ENCODE measurements around the gene ADCY3. TPM values are rescaled to one million over a fixed set of nuclear protein-coding genes. Genes with fewer than 3 reads are reported as not detected.
A peak's percentile ranks its signal among the peaks of the same experiment; 100 is the strongest.

ADCY3 gene
- total and polyA plus RNA-seq, 9 of the 15 experiments (the other 6 are each of a cell fraction or from before 2014, with no cell fraction given), result 1.5 to 54.8 (median 26.3) TPM

DNA sequence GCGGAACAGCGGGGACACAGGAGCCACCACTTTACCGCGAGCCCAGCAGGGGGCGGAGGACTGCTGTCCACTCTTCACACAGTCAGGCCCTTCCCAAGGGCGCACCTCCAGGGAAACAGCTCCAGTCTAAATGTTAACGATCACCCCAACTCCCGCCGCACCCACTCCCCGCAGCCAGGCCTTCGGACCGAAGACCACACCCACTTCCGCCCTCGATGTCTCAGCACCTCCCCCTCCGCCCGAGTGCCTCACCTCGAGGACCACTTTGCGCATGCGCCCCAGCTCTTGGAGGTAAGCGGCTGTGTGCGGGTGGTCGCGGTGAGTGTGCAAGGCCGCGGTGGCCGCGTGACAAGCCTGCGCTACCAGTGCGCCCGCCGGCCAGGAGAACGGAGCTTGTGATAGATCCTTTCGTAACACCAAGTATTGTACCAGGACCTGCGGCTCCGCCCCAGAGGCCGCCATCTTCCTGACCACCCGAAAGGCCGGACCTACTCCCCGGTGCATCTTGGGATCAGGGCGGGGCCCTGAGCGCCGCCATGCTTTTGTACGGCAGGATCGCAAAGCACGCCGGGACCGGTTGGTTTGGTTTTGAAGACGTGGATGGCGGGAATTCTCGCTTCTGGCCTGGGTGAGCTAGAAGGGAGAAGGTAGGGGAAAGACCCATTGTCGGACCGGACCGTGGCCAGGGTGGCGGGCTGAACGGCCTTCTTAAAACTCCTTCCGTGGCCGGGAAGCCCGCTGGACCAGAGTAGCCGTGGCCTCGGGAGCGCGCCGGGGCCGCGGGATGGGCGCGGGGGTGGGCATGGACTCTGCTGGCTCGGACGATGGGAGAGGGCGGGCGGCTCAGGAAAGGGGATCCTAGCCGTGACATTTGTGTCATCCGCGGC lies 126.9 kb downstream of the ADCY3 start, which contains the start of the genes CENPO and PTRHD1 (continued):
- peak; percentile 89 for TF ChIP-seq HMGN3 (IDR thresholded peaks at IDR 0.05; ENCODE audit: borderline replicate concordance, extremely low read depth, insufficient read length, low read depth, low read length)
- no peak for TF ChIP-seq HMG20B (CRISPR knock-in tag; IDR thresholded peaks at IDR 0.05)
- TF ChIP-seq CCNT2 (IDR thresholded peaks at IDR 0.05; ENCODE audit: borderline replicate concordance, extremely low read depth, insufficient read length, low read depth, low read length), result peak; percentile 44
- TF ChIP-seq FOXJ2 (tag; IDR thresholded peaks at IDR 0.05), result no peak; the same call in 1 of the 2 replicates
- TF ChIP-seq, protein P1, sequence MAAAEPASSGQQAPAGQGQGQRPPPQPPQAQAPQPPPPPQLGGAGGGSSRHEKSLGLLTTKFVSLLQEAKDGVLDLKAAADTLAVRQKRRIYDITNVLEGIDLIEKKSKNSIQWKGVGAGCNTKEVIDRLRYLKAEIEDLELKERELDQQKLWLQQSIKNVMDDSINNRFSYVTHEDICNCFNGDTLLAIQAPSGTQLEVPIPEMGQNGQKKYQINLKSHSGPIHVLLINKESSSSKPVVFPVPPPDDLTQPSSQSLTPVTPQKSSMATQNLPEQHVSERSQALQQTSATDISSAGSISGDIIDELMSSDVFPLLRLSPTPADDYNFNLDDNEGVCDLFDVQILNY (CRISPR knock-in tag; IDR thresholded peaks at IDR 0.05), result peak; percentile 75; the same call in 1 of the 2 replicates
- TF ChIP-seq, protein P2, sequence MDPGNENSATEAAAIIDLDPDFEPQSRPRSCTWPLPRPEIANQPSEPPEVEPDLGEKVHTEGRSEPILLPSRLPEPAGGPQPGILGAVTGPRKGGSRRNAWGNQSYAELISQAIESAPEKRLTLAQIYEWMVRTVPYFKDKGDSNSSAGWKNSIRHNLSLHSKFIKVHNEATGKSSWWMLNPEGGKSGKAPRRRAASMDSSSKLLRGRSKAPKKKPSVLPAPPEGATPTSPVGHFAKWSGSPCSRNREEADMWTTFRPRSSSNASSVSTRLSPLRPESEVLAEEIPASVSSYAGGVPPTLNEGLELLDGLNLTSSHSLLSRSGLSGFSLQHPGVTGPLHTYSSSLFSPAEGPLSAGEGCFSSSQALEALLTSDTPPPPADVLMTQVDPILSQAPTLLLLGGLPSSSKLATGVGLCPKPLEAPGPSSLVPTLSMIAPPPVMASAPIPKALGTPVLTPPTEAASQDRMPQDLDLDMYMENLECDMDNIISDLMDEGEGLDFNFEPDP (CRISPR knock-in tag; IDR thresholded peaks at IDR 0.05), result no peak
- TF ChIP-seq, protein P3, sequence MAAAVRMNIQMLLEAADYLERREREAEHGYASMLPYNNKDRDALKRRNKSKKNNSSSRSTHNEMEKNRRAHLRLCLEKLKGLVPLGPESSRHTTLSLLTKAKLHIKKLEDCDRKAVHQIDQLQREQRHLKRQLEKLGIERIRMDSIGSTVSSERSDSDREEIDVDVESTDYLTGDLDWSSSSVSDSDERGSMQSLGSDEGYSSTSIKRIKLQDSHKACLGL (CRISPR knock-in tag; IDR thresholded peaks at IDR 0.05; ENCODE audit: borderline replicate concordance, poor library complexity, severe bottlenecking), result no peak
- TF ChIP-seq, protein P4, sequence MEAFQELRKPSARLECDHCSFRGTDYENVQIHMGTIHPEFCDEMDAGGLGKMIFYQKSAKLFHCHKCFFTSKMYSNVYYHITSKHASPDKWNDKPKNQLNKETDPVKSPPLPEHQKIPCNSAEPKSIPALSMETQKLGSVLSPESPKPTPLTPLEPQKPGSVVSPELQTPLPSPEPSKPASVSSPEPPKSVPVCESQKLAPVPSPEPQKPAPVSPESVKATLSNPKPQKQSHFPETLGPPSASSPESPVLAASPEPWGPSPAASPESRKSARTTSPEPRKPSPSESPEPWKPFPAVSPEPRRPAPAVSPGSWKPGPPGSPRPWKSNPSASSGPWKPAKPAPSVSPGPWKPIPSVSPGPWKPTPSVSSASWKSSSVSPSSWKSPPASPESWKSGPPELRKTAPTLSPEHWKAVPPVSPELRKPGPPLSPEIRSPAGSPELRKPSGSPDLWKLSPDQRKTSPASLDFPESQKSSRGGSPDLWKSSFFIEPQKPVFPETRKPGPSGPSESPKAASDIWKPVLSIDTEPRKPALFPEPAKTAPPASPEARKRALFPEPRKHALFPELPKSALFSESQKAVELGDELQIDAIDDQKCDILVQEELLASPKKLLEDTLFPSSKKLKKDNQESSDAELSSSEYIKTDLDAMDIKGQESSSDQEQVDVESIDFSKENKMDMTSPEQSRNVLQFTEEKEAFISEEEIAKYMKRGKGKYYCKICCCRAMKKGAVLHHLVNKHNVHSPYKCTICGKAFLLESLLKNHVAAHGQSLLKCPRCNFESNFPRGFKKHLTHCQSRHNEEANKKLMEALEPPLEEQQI (IDR thresholded peaks at IDR 0.05), result no peak; the same call in 1 of the 2 replicates
- TF ChIP-seq, protein P5, sequence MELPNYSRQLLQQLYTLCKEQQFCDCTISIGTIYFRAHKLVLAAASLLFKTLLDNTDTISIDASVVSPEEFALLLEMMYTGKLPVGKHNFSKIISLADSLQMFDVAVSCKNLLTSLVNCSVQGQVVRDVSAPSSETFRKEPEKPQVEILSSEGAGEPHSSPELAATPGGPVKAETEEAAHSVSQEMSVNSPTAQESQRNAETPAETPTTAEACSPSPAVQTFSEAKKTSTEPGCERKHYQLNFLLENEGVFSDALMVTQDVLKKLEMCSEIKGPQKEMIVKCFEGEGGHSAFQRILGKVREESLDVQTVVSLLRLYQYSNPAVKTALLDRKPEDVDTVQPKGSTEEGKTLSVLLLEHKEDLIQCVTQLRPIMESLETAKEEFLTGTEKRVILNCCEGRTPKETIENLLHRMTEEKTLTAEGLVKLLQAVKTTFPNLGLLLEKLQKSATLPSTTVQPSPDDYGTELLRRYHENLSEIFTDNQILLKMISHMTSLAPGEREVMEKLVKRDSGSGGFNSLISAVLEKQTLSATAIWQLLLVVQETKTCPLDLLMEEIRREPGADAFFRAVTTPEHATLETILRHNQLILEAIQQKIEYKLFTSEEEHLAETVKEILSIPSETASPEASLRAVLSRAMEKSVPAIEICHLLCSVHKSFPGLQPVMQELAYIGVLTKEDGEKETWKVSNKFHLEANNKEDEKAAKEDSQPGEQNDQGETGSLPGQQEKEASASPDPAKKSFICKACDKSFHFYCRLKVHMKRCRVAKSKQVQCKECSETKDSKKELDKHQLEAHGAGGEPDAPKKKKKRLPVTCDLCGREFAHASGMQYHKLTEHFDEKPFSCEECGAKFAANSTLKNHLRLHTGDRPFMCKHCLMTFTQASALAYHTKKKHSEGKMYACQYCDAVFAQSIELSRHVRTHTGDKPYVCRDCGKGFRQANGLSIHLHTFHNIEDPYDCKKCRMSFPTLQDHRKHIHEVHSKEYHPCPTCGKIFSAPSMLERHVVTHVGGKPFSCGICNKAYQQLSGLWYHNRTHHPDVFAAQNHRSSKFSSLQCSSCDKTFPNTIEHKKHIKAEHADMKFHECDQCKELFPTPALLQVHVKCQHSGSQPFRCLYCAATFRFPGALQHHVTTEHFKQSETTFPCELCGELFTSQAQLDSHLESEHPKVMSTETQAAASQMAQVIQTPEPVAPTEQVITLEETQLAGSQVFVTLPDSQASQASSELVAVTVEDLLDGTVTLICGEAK (IDR thresholded peaks at IDR 0.05), result 0 out of 2 replicates have a peak, but pooled peaks have one; percentile 10
- TF ChIP-seq, protein P5 (CRISPR knock-in tag; IDR thresholded peaks at IDR 0.05), result no peak
